HL-60 (cell line): ENCODE results near the gene NRN1L.

Experiments used
- CTCF ChIP-seq: IDR thresholded peaks from one replicate; pipeline ENCODE4 v1.5.1; 2011; ENCODE audit warnings: low read length, control low read depth, inconsistent platforms; ENCODE audit not compliant: insufficient read depth
- GABPA ChIP-seq: IDR thresholded peaks from 2 replicates; pipeline ENCODE4 v1.6.1; 2012; ENCODE audit warnings: low read depth
- POLR2AphosphoS5 ChIP-seq: IDR thresholded peaks from 2 replicates; pipeline ENCODE4 v1.6.1; 2012; ENCODE audit warnings: low read depth
- REST ChIP-seq: IDR thresholded peaks from 2 replicates; pipeline ENCODE4 v1.6.1; 2012; ENCODE audit warnings: low read depth; ENCODE audit not compliant: insufficient replicate concordance
- SPI1 ChIP-seq: IDR thresholded peaks from 2 replicates; pipeline ENCODE4 v1.6.1; 2012; ENCODE audit warnings: low read depth, mild to moderate bottlenecking, borderline replicate concordance

GRCh38 chr16:67885976-67886375 is 1.3 kb downstream of the NRN1L start:
- no peak for TF ChIP-seq CTCF
- TF ChIP-seq REST = no peak
- no peak for TF ChIP-seq POLR2AphosphoS5
- TF ChIP-seq GABPA = no peak
- no peak for TF ChIP-seq SPI1
